Activated CD8-positive, alpha-beta memory T cell treated with anti-CD3 and anti-CD28 coated beads, Interleukin-2, amount 50 U/mL, for 4 hours (primary cell): ENCODE data around the gene ANXA11.
A peak's percentile ranks its signal among the peaks of the same experiment; 100 is the strongest.
"Not testable (repeated sequence)": the region's sequence is repeated elsewhere in the genome, so short reads cannot be mapped to it uniquely, and the experiment has no call there.

ENCODE experiments used
- DNase-seq: peaks from one replicate; pipeline ENCODE4 v3.0.0-alpha.2; 2020

ANXA11 gene

GRCh38 chr10:80205477-80206276 lies at the start of gene ANXA11:
Gene ANXA11, minus strand, starts transcription at chr10:80205537. Its CDS starts 32,676 bp downstream, at chr10:80172861.
- DNase-seq: peak; percentile 86

GRCh38 chr10:80254726-80255125 lies 49.4 kb upstream of the ANXA11 start:
- not testable (repeated sequence) for DNase-seq

DNA sequence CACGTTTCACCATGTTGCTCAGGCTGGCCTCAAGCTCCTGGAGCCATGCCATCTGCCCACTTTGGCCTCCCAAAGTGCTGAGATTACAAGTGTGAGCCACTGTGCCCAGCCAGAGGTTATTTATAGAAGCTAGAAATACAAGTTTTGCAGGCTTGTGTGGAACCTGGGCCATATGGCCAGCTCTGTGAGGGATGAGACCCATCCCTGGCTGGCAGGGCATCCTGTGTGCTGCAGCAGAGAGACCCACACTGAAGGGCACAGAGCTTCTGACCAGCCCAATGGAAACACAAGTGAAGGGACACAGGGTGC lies 48.6 kb upstream of the ANXA11 start:
- DNase-seq: not testable (repeated sequence)

- DNase-seq: no peak
These were observed 48.1 kb upstream of the ANXA11 start for GRCh38 chr10:80253266-80253962.

GRCh38 chr10:80252296-80252887 lies 47.1 kb upstream of the ANXA11 start:
- no peak for DNase-seq

GRCh38 chr10:80251703-80252280 lies 46.5 kb upstream of the ANXA11 start:
- DNase-seq: not testable (repeated sequence)

GRCh38 chr10:80250399-80250798 lies 45.1 kb upstream of the ANXA11 start:
- not testable (repeated sequence) for DNase-seq

DNA sequence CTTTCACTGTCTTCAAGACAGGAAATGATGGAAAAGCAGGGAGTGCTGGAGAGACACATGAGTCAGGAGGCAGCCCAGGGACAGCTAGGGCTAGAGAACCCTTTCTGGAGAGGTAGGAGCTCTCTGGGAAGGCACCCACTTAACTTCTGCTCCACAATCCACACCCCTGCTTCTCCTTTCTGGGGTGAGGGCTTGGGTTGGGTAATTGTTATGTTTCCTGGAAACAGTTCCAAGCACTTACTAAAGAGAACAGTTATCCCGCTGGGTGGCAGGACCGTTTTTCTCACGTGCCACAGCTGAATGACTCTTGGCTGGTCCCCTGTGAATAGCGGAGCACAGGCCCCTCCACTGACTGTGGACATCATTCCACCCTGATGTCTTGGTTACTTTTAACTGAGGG lies 44.6 kb upstream of the ANXA11 start:
- DNase-seq: not testable (repeated sequence)

GRCh38 chr10:80247611-80248010 lies 42.3 kb upstream of the ANXA11 start:
- DNase-seq: not testable (repeated sequence)

GRCh38 chr10:80244371-80244770 lies 39.0 kb upstream of the ANXA11 start:
- DNase-seq: not testable (repeated sequence)

DNA sequence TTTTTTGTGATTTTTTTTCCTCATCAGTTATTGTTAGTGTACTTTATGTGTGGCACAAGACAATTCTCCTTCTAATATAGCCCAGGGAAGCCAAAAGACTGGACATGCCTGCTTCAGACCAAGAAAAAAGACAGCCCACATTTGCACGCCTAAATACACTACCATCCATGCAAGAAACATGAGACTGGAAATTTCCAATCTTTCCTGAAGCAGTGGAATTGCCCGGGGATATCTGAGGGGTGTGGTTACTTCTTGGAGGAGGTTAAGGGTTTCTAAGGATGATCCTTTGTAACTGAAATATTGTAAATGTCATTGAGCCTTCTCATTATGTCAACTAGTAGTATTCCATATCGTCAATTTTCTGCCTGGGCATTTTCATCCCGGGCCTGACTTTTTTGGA lies 37.0 kb upstream of the ANXA11 start:
- not testable (repeated sequence) for DNase-seq

GRCh38 chr10:80236457-80236856 lies 31.1 kb upstream of the ANXA11 start:
- DNase-seq: not testable (repeated sequence)

DNA sequence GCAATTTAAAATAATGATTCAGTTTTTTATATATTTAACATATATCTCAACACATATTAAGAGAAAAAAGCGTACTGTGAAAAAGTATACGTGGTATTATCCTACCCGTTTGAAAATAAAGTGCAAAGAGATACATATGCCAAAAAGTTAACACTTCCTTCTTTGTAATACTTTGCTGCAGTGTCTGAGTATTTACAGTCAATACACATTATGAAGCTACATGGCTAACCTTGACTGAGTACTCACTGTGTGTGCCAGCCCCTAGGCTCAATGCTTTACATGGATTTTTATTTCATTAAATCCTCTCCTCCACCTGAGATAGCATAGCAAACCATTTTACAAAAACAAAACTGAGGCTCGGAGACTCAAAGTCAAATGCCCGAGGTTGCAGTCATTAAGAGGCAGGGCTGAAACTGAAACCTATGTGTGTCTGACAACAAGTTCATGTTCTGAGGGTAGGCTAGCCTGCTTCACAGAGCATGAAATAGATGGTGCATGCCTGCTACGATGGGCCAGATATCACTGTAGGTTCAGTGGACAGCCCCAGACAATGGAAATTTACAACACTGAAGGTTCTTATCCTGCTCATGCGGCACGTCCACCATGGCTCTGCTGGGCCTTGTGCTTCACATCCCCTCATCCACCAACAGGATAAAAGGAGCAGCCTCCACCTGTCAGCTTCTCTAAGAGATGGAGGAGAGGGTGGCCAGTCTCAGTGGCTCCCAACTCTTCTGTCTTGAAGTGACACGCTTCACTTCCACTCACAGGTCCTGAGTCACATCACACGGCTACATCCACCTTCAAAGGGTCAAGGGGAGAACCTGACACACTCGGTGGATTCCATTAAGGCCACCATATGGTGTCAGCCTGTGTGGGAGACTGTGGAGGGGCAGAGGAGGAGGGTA lies 29.2 kb upstream of the ANXA11 start:
- not testable (repeated sequence) for DNase-seq

DNA sequence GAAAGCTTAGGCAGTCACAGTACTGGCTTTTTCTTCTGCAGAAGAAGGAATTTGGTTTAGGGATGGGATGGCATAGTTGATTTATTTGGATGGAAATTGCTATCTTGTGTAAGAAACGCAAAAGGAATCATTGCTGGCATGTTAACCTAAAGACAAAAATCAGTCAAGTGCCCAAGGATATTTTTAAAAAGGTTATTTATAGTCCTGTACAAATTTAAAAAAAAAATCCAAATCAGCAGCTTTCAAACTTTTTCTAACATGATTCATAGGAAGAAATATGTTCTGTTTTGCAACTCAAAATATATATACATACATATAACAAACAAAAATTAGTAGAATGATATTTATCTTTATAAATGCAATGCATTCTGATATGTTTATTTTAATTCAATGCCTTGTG lies 28.5 kb upstream of the ANXA11 start:
- DNase-seq: not testable (repeated sequence)

DNA sequence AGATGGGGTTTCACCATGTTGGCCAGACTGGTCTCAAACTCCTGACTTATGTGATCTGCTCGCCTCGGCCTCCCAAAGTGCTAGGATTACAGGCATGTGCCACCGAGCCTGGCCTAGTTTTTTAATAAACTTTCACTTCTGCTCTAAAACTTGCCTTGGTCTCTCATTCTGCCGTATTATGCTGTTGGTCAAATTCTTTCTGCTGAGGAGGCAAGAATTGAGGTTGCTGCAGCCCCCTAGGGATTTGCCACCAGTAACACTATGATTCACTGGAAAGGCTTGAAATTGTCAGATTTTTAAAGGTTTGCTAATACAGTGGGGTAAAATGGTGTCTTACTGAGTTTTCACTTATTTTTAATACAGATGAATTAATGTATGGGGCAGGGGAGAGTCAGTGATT lies 21.4 kb upstream of the ANXA11 start:
- DNase-seq: not testable (repeated sequence)

DNA sequence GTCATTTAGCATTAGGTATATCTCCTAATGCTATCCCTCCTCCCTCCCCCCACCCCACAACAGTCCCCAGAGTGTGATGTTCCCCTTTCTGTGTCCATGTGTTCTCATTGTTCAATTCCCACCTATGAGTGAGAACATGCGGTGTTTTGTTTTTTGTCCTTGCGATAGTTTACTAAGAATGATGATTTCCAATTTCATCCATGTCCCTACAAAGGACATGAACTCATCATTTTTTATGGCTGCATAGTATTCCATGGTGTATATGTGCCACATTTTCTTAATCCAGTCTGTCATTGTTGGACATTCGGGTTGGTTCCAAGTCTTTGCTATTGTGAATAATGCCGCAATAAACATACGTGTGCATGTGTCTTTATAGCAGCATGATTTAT lies 17.7 kb upstream of the ANXA11 start:
- not testable (repeated sequence) for DNase-seq

DNA sequence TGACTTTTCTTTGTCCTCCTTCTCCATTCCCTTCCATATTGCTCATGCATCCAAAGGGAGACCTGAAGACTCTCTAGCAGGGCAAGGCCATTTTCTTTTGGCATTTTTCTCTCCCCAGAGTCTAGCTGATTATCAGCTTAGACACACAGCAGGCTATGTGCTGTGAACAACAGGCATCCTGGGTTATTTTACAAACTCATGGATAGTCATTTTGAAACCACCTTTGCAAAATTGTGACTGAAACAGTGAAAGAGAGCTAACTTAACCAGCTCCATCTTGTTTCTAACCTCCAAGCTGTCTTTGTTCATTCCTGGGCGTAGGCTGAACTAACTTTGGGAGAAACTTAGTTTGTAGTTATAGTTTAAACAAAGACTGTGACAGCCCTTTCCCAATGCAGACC lies 13.5 kb upstream of the ANXA11 start:
- DNase-seq: not testable (repeated sequence)

- not testable (repeated sequence) for DNase-seq
These were observed 9.1 kb upstream of the ANXA11 start for GRCh38 chr10:80214368-80214982.

- not testable (repeated sequence) for DNase-seq
These were observed 7.3 kb upstream of the ANXA11 start for GRCh38 chr10:80212535-80213115.

DNA sequence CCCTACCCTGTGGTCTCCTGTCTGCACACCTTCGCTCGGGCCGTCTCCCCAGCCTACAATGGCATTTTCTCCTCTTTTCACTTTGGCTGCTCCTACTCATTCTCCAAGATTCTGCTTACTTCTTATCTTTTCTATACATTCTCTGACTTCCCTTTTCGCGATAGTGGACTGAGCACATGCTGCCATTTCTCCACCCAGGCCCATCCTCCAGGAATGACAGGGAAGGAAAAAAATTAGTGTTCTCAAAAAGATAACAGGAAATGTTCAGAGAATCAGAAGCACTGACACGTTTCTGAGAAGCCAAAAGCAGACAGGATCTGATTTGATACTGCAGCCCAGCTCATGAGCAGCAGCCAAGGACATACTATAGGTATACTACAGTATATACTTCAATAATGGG lies 6.4 kb upstream of the ANXA11 start:
- DNase-seq: no peak

- no peak for DNase-seq
These were observed 4.9 kb upstream of the ANXA11 start for GRCh38 chr10:80210259-80210658.
